GM18907 (cell line): ENCODE data around the gene SCAMP4.
A peak's percentile ranks its signal among the peaks of the same experiment; 100 is the strongest.
"Not testable (repeated sequence)": the region's sequence is repeated elsewhere in the genome, so short reads cannot be mapped to it uniquely, and the experiment has no call there.

Source experiments
- ATAC-seq: cut with Tn5 transposase; IDR thresholded peaks from one replicate; pipeline ENCODE4 v1.9.1; 2021; ENCODE audit warnings: mild to moderate bottlenecking, moderate library complexity; ENCODE audit not compliant: unreplicated experiment

The SCAMP4 gene

DNA sequence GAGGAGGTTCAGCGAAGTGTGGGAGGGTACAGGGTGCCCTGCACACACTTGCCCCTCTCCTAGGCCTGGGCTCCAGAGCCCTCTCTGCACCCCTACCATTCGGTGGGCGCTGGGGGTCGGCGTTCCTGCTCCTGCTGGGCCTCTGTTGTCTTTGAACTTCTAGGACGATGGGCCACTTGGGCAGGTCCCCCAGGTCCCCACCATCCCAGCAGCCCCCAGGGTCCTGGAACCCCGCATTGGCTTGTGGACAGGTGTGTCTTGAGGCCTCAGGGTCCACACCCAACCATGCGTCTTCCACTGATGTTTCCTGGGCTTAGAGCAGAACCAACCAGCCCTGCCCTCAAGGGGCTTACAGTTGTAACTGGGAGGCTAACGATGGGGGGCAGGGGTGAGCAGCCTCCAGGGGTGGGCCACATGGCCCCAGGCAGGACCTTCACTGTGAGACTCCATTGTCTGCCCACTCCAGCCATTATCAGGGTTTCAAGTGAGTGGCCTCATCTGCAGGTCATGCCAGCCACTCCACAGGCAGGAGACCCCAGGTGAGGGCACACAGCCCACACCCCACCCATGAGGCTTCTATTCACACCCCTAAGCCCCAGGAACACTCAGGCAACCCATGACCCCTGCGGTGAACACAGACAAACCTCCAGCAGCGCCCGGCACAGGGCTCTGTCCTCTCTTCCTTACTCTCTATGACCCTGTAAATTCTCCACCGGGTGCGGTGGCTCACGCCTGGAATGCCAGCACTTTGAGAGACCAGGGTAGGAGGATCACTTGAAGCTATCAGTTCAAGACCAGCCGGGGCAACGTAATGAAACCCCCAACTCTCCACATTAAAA lies 39.8 kb upstream of the SCAMP4 start:
- ATAC-seq: no peak

DNA sequence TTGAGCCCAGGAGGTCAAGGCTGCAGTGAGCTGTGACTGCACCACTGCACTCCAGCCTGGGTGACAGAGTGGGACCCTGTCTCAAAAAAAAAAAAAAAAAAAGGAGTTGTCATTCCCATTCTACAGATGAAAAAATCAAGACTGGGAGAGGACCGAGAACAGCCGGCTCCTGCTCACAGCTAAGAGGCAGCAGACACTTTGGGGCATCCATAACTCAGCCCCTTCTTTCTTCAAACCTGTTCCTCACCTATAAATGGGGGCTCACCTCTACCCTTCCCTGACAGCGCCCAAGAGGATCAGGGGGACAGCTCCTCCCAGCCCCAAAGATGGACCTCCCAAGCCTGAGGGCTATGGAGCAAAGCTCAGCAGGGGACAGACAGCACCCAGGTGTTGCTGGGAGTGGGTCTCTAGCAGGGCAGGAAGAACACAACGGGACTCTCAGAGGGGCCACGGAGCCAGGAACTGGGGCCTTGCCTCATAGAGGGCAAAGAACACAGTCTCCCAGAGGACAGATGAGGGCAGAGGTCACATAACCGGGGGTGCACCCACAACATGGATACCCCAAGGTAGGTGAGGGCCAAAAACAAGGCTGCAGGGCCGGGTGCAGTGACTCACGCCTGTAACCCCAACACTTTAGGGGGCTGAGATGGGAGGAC lies 38.4 kb upstream of the SCAMP4 start:
- no peak for ATAC-seq

DNA sequence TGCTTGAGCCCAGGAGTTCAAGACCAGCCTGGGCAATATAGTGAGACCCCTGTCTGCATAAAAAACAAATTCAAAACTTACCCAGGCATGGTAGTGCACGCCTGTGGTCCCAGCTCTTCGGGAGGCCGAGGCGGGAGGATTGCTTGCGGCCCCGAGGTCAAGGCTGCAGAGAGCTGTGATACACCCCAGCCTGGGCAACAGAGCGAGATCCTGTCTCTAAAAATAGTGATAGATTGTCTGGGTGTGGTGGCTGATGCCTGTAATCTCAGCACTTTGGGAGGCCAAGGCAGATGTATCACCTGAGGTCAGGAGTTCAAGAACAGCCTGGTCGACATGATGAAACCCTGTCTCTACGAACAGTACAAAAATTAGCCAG lies 37.9 kb upstream of the SCAMP4 start:
- no peak for ATAC-seq

DNA sequence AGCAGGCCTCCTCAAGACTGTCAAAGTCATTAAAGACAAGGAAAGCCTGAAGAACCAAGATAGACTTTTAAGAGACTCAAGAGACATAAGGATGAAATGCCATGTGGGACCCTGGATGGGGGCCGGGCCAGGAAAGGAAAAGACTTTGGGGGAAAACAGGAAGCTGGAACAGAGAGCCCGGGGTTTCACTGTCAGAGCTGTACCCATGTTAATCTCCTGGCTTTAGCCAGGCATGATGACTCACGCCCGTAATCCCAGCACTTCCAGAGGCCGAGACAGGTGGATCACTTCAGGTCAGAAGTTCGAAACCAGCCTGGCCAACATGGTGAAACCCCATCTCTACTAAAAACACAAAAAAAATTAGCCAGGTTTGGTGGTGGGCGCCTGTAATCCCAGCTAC lies 36.2 kb upstream of the SCAMP4 start:
- no peak for ATAC-seq

DNA sequence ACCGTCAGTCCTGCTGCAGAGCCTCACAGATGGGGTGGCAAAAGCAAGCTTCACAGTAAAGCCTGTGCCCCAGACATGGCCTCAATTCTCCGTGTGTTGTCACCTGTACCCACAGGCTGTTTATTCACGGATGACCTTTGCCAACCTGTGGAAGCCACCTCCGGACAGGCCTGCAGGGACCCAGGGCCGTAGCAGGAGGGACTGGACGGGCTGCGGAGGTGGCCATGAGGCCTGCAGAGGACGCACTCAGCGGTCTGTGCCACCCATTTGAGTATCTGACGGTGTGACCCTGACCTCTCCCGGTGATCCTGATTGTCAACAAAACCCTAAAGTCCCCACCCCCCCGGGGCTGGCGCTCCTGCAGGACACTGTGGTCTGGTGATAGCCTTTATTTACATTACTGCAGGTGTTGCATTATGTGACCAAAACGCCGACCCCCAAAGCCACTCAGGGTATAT lies 34.0 kb upstream of the SCAMP4 start:
- no peak for ATAC-seq

DNA sequence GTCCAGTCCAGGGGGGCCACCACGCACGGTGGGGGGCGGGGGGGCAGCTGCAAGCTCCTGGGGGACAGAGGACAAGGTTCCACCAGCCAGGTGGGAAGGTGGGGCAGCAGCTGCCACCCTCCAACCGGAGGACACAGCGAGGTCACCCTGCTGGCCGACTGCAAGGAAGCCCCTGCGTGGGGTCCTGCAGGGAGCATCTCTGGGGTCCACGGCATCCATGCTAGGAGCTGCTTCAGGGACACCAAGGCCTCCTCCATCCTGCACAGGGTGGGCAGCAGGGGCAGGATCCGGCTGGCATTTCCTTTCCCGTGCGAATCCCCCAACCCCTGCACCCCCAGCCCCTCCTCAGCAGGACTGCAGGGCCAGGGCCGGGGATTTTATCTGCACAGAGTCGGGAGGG lies 33.6 kb upstream of the SCAMP4 start:
- no peak for ATAC-seq

DNA sequence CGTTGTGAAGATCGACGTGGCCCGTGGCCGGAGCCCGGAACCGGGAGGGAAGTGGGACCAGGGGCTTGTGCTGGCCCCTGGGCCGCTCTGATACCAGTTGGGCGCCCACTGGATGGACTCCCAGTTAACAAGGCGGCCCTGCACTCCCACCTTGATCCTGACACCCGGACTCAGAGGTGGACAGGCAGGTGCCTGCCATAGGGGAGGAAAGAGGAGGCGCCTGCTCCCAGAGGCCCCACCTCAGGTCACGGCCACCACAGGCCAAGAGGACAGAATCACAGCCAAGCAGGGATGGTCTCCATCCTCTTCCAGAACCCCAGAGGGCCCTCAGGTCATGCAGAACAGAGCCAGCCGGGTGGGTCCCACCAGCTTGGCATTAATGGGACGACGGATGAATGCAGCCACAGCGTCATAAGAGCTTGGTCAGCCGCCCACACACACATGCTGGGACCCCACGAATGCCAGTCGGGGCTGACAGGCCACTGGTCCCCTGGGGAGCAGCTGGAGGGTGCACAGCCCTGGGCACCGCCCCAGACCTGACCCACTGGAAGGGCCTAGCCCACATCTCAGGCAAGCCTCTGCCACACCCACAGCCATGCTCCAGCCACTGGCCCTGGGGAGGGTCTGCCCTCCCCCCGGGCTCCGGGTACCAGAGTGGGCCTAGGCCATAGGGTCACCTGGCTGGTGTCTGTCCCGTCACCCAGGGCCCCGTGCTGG lies 32.2 kb upstream of the SCAMP4 start:
- no peak for ATAC-seq

DNA sequence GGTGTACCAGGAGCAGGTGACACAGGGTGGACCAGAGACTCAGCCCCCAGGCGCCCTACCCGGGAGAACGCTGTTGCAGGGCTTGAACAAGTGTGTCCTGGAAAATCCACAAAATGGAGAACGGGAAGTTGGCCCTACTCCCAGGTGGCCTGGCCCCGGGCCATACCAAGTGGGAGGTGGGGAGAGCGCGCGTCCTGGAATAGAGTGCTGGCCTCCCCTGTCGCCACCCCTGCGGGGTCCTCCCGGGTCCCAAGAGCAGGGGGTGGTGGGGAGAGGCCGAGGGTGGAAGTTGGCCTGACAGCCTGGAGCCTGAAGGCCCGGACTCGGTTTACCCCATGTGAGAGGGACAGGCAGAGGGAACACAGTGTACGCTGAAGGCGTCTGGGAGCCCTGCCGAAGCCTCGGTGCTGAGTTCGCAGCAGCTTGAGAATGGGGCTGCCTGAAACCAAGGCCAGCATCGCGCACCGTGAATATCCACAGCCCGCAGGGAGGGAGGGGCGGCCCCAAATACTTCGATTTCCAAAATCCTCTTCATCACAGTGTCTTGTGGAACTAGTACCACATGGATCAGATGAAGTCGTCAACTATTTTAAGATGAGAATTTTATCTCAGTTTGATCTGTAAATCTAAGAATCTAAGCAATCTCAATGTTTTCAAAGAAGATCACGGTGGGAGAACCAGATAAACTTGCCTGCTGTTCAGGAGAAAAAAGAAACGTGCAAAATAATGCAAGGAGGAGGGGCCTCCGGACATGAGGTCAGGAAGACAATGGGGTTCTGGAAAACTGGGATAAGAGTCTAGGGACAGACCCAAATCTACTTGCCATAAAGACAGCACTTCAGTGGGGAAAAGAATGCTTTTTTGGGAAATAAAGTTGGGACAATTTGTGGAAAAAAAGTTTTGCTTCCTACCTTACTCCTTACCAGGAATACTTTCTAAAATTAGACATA lies 31.4 kb upstream of the SCAMP4 start:
- ATAC-seq: no peak

DNA sequence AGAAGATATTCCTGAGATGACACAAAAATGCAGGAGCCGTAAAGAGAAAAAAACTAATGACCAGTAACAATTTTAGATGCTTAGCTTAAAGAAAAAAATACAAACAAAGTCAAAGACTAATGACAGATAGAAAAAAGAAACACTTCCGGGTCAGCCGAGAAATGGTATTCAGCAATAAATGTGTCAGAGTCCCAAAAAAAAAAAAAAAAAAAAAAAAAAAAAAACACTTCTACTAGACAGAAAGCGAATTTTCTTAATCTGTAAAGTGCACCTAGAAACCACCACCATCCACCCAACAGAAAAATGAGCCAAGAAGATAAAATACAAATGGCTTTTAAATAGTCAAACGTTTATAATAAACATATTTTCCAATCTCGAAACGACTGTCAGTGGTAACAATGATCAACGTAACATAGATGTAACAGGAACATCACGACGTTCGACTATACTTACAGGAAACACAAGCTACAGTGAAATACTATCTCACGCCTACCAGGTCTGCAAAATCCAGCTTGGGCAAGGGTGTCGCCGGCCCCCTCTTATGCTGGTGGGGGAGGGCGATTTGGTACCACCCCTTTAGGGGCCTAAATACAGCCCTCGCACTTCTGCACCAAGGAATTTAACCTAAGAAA lies 30.5 kb upstream of the SCAMP4 start:
- no peak for ATAC-seq

DNA sequence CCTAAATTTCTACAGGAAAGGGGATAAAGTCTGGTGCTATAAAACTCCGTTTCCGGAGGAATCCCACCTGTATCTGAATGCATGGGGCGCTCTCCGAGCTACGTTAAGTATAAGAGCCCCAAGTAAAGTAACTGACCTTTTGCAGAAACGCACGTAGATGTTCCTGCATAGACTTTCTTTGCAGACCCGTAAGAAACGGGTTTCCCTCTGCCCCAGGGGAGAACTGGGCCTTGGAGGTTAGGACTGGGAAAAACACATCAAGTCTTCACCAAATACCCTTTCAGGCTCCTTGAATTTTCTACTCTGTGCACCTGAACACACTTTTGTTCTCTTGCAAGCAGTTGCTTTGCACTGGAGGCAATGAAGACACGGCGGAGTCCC lies 29.9 kb upstream of the SCAMP4 start:
- not testable (repeated sequence) for ATAC-seq

DNA sequence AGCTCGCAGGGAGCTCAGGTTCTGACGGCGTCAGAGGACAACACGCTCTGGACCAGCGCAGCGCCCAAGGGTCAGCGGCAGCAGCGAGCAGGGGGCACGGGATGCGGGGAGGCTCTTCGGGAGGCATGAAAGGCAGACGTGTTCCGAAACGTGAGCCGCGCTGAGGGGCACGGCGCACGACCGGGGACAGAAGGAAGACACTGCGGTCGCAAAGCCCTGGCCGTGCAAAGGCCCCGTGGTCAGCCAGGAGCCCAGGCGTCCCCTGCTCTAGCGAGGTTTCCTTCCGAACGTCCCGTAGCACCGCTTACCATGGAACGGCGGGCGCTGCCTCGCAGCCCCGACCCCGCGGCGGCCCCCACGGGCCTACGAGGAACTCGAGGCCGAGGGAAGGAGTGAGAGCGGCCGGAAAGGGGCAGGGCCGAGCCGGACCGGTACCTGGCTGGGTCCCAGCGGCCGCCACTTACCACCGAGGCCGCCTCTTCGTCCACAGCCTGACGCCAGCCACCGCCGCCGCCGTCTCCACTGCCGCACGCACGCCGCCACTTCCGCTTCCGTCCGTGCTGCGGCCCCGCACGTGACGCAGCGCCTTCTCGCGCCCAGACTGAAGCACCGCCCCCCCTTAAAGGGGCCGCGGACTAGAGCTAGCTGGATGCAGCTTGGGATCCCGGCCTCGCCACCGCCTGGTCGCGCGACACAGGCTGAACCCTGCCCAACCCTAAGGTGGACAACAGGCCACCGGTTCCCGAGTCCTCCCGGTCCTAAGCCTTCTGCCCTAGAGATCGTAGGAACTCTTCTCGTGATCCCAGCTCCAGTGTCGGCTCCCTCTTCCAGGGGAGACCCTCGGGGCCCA lies 29.3 kb upstream of the SCAMP4 start:
- peak; percentile 88 for ATAC-seq

DNA sequence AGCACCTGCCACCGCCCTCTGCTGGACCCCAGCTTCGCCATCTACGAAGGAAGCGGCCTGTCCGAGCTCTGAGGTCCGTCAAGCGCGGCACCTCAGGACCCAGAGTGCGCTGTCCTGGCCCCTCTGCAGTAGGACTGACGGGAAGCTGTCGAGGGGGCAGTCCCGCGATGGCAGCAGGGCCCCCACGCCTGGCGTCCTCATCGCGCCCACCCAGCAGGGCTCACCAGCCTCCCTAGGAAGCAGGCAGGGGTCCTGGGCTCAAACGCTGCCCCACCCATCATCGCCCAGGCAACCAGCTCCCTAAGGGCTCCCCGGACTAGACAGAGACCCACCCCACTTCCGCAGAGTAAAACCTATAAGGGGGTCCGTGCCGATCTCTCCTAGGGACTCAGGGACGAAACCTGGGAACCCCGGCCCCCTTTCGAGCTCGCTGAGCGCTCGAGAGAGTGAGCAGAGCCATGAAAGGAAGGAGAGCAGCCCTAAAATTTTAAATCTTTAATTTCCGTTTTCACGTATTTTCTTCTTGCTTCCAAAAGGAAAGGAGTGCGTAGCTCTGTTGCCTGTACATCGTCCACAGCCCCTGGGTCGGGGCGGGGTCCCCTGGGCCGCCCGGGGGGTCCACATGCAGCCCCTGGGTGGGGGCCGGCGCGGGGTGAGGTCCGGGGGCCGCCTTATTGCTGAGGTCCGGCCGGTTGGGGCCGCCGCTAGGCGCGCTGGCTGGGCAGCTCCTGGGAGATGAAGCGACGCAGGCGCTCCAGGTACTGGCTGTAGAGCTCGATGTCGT lies 28.5 kb upstream of the SCAMP4 start:
- ATAC-seq: peak; percentile 8

DNA sequence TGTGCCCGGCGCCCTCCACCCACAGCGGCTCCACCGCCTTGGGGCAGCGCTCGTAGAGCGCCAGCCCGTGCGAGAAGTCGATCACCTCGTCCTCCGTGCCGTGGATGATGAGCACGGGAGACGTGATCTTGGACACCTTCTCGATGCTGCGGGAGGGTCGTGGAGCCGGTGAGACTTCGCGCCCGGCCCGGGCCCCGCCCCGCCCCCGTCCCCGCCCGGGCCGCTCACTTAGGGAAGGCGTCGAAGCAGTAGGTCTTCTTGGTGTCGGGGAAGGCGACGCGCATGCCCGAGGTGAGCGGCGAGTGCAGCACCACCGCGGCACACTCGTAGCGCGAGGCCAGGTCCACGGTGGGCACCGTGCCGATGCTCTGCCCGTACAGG lies 27.9 kb upstream of the SCAMP4 start:
- not testable (repeated sequence) for ATAC-seq

DNA sequence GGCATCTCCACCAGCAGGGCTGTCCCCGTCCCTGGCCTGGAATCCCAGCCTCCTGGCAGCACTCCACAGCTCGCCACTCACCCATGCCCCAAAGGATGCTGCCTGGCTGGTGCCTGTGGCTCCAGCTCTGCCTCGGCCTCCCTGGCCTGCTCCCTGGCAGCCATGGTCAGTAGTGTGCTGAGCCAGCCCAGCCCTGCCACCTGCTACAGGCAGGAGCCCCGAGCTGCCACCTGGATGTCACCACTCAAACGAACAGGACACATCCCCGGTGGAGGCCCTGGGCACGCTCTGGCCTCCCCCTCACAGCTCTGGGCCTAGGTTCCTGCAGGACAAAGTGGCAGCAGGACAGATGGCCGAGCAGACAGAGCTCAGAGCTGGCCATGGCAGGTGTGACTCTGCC lies 26.6 kb upstream of the SCAMP4 start:
- not testable (repeated sequence) for ATAC-seq

DNA sequence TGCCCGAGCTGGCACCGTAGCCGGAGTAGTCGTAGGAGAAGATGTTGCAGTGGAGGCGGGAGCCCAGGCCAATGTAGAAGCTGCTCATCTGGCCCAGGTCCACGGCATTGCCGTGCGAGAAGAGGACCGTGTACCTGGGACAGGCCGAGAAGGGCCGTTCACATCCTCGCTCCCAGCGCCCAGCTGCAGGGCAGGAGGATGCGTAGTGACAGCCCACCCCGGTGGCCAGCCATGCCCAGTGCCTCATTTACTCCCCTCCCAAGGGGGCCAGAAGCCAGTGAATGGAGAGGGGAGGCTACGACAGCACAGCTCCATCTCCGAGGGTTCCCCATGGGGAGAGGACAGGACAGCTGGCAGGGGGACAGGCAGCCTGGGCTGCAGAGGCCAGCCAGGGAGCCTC lies 25.2 kb upstream of the SCAMP4 start:
- not testable (repeated sequence) for ATAC-seq

DNA sequence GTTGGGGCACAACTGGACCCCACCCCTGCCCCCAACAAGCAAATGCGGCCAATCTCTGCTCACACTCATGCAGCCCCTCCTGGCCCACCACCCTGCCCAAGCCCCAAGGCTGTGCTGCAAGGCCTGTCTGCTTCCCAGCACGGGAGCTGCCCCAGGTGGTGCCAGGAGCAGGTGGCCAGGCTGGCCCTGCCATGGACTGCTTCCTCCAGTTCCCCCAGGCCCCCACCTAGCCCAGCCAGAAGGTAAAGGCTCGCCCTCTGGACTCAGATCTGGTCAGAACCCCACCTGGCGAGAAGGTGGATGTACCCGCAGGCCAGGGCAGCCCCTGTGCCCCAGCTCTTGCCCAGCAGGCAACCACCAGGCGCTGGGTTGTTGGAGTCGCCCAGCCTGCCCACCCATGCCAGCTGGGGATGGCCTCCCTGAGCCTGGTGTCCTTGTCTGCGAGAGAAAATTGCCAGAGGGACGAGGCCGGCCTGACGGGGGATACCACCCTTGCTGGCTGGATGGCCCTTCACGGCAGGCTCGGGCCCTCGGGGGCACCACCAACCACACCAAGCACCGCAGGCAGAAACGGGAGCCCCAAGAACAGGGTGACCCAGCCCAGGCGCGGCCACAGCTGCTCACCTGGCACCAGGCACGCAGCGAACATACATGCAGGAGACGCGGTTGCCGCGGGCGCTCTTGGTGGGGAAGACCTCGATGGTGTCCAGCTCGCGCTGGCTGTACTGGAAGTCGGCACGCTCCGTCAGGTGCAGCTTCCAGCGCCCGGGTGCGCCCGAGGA lies 24.4 kb upstream of the SCAMP4 start:
- no peak for ATAC-seq

DNA sequence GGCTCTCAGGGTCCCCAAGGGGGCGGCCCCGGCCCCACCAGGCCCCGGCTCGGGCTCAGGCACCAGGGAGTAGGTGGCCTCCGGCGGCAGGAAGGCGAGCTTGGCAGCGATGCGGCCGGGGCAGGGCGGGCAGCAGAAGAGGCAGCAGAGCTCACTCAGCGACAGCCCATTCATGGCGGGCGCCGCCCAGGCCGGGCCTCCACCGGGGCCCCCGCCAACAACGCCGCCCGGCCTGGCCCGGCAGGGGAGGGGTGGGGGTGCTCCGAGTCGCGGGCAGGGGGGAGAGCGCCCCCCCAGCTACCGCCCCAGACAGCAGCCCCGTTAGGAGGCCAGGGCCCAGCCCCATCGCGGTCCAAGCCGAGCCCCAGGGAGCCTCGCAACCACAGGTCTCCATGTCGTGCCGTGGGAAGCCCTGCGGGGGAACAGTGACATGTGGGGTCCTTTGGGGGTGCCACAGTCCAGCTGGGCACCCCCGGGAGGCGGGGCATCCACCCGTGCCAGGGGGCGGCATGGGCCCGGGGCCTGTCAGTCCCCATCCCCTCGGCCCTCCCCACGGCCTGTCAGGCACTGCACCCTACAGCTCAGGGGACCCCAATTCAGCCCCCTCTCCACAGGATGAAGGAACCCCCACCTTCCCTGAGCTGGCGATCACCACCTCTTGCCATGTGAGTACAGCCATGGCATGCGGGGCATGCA lies 23.7 kb upstream of the SCAMP4 start:
- not testable (repeated sequence) for ATAC-seq
